HL-60 (cell line): ENCODE measurements around the gene URB1.

ENCODE experiments used
- GABPA ChIP-seq: IDR thresholded peaks from 2 replicates; pipeline ENCODE4 v1.6.1; 2012; ENCODE audit warnings: low read depth
- POLR2AphosphoS5 ChIP-seq: IDR thresholded peaks from 2 replicates; pipeline ENCODE4 v1.6.1; 2012; ENCODE audit warnings: low read depth
- SPI1 ChIP-seq: IDR thresholded peaks from 2 replicates; pipeline ENCODE4 v1.6.1; 2012; ENCODE audit warnings: low read depth, mild to moderate bottlenecking, borderline replicate concordance
- TF ChIP-seq, protein P1 (sequence below): IDR thresholded peaks from one replicate; pipeline ENCODE4 v1.5.1; 2011; ENCODE audit warnings: low read length, control low read depth, inconsistent platforms; ENCODE audit not compliant: insufficient read depth
- TF ChIP-seq, protein P2 (sequence below): IDR thresholded peaks from 2 replicates; pipeline ENCODE4 v1.6.1; 2012; ENCODE audit warnings: low read depth; ENCODE audit not compliant: insufficient replicate concordance

DNA sequence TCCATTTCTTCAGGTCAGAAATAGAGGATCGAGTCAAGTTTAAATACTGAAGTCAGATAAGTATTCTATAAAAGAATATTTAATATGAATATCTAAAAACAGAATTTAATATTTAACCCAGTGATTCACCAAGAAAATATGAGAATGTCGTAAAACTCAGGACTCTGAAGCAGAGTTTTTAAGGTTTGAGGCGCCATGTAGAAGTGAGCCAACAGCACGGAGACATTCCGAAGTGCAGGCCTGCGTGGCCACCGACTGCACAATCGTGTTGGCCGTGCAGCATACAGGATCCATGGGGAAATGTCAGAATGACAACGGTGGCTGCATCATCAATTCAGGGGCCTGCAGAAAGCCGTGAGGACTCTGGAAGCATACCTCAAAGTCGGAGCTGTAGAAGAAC is 70.7 kb downstream of the URB1 start:
- TF ChIP-seq, protein P1, sequence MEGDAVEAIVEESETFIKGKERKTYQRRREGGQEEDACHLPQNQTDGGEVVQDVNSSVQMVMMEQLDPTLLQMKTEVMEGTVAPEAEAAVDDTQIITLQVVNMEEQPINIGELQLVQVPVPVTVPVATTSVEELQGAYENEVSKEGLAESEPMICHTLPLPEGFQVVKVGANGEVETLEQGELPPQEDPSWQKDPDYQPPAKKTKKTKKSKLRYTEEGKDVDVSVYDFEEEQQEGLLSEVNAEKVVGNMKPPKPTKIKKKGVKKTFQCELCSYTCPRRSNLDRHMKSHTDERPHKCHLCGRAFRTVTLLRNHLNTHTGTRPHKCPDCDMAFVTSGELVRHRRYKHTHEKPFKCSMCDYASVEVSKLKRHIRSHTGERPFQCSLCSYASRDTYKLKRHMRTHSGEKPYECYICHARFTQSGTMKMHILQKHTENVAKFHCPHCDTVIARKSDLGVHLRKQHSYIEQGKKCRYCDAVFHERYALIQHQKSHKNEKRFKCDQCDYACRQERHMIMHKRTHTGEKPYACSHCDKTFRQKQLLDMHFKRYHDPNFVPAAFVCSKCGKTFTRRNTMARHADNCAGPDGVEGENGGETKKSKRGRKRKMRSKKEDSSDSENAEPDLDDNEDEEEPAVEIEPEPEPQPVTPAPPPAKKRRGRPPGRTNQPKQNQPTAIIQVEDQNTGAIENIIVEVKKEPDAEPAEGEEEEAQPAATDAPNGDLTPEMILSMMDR, result no peak
- TF ChIP-seq GABPA (no peak), POLR2AphosphoS5 (no peak), SPI1 (no peak)
- TF ChIP-seq, protein P2, sequence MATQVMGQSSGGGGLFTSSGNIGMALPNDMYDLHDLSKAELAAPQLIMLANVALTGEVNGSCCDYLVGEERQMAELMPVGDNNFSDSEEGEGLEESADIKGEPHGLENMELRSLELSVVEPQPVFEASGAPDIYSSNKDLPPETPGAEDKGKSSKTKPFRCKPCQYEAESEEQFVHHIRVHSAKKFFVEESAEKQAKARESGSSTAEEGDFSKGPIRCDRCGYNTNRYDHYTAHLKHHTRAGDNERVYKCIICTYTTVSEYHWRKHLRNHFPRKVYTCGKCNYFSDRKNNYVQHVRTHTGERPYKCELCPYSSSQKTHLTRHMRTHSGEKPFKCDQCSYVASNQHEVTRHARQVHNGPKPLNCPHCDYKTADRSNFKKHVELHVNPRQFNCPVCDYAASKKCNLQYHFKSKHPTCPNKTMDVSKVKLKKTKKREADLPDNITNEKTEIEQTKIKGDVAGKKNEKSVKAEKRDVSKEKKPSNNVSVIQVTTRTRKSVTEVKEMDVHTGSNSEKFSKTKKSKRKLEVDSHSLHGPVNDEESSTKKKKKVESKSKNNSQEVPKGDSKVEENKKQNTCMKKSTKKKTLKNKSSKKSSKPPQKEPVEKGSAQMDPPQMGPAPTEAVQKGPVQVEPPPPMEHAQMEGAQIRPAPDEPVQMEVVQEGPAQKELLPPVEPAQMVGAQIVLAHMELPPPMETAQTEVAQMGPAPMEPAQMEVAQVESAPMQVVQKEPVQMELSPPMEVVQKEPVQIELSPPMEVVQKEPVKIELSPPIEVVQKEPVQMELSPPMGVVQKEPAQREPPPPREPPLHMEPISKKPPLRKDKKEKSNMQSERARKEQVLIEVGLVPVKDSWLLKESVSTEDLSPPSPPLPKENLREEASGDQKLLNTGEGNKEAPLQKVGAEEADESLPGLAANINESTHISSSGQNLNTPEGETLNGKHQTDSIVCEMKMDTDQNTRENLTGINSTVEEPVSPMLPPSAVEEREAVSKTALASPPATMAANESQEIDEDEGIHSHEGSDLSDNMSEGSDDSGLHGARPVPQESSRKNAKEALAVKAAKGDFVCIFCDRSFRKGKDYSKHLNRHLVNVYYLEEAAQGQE, result no peak
